Measurements from ENCODE around the gene MVB12A.
A peak's percentile ranks its signal among the peaks of the same experiment; 100 is the strongest.

MVB12A gene

DNA sequence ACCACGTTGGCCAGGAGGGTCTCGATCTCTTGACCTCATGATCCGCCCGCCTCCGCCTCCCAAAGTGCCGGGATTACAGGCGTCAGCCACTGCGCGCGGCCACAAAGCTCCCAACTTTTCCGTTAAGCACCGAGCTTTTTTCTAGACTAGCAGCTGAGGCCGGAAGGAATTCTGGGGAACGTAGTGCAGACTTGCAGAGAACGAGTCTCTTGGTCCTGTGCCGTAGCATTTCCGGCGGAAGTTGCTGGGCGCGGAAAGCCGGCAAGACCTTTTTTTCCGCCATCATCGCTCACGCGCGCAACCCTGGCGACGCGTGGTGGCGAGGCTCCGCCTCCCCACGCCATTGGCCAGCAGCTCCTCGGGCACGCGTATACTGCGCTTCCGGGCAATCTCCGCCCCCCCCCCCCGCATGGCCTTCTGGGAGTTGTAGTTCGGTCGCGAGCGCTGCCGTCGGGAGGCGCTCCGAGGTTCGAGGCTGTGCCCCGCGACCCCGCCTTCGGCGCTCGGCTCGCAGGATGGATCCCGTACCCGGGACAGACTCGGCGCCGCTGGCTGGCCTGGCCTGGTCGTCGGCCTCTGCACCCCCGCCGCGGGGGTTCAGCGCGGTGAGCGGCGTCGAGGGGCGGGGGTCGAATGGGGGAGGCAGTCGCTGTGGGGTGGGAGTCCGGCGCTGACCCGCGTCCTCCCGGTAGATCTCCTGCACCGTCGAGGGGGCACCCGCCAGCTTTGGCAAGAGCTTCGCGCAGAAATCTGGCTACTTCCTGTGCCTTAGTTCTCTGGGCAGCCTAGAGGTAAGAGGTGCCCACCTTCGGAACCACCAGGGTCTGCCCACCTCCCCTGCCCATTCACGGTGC, at the start of gene MVB12A:
Gene MVB12A, plus strand, starts transcription at position 427 of the 854 bp plus-strand sequence. Its CDS starts 89 bp downstream, at position 516.
- DNase-seq, result peak; percentile 97

DNA sequence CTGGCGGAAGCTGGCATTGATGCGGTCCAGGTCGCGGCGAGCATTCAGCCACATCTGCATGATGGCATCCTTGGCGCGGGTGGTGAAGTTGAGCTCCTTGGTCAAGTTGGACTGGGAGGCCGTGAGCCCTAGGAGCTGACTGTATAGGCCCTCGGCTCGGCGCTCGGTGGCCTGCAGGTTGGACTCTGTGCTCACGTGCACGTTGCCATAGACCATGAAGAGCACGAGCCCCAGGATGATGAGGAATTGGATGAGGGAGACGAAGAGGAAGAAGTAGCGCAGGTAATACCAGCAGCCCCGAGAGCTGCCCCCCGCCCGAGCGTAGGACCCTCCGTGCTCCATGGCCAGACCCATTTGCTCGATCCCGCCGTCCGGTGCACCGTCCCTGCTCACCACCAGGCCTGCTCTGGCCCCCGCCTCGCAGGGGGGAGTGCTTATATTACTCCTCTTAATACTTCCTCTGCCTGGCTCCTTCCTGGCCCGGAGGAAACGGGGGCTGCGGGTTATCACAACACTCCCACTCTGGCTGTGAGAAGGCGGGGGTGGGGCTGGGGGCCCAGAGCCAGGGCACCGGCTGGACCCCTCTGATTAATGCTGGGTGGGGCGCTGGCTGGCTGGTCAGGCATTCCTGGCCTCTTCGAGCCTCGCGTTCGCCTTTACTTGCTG, 42.8 kb upstream of the MVB12A start, which contains the start of gene PLVAP:
Gene PLVAP, minus strand, starts transcription at position 408 of the 666 bp plus-strand sequence. Its CDS starts 54 bp downstream, at position 354.
- no peak for DNase-seq

DNA sequence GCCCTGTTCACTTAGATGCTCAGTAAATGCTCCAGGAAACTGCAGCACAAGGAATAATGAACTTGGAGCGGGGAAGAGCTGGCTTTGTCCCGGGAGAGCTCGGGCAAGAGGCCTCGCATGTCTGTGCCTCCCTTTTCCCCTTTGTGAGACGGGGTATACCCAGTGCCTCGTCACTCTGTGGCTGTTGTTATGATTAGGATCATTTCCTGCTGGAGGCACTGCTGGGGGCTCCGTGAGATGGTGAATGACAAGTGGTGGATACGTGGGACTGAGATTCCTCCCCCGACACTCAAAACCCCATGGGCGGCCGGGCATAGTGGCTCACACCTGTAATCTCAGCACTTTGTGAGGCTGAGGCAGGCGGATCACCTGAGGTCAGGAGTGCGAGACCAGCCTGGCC, 41.6 kb upstream of the MVB12A start:
- no peak for DNase-seq

DNA sequence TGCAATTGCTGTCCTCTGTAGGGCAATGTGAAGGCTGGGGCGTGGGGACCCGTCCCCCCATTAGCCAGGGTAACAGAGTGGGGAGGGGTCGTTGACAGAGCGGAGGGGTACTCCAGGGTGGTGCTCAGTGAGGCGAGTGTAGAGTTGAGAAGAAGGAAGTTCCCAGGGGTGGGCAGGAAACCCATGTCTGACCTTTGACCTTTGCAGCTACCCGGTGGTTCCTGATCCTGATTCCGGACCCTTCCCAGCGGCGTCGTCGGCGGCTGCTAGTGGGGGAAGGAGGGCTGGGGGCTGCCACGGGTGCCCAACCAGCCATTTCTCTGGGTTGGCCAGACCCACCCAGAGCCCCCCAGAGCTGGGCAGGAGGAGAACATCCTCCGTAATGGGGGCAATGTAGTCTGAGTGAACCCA, 40.6 kb upstream of the MVB12A start:
- DNase-seq, result no peak

DNA sequence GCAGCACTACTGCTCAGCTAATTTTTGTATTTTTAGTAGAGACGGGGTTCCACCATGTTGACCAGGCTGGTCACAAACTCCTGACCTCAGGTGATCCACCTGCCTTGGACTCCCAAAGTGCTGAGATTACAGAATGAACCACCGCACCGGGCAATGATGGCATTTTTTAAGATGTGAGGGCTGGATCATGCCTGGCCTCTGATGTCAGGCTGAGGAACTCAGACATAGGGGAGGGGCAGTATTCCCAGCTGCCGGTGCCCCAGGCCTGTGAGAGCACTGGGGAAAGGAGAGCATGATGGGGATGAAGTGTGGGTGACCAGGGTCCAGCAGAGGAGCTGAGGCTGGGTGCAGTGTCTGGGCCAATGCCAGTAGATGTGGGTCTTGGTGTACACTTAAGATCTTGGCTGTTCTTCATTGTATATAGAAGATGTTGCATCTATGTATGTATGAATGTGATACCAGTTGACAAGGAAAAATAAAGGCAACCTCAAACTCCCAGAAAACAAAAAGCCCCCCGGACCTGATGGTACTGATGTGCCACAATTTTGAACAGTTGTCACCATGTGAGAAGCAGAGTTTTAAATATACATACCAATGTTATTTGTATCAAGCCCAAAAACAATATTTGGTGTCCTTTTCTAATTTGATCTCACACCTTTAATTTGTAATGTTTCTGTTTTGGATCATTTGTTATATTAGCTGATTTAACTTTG, 39.3 kb upstream of the MVB12A start:
- DNase-seq, result no peak

DNA sequence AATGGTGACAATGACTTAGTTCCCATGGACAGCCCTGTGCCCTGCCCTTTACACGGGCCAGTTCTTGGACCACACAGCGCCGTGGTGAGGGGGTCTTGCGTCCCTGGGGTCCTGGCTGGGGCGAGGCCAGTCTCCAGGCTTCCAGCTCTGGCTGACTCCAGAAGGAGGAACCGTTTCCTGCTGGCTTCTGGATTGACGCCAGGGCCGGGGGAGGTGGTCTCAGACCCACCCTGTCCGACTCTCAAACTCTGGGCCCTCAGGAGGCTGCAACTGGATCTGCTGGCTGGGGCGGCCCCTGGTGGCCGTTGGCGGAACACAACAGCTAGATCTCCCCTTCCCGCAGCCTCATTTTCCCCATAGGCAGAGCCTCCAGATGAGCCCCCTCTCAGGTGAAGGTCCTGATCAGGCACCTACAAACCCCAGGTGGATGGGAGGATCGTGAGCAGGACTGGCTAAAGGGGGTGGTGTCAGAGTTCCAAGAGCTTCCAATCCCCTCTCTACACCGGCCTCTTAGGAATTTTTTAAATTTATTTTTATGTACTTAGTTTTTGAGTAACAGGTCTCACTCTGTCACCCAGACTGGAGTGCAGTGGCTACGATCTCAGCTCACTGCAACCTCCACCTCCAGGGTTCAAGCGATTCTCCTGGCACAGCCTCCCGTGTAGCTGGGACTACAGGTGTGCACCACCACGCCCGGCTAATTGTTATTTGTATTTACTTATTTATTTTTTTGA, 33.8 kb upstream of the MVB12A start:
- DNase-seq, result peak; percentile 27

DNA sequence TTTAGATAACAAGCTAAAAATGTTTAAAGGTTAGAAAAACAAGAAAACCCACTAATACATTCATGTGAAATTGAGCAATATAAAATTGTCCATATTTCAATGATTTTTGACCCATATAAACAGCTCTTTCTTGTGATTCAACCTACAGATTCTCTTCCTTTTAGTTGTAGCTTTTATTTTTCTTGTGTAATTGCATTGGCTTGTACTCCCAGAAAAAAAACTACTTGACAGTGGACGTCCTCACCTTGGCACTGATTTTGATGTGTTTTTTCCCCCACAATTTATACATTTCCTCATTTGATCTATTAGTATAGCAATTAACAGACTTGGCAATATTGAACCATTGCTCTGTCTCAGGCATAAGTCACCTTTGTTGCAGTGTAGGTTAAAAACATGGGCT, 30.6 kb upstream of the MVB12A start:
- DNase-seq, result no peak

DNA sequence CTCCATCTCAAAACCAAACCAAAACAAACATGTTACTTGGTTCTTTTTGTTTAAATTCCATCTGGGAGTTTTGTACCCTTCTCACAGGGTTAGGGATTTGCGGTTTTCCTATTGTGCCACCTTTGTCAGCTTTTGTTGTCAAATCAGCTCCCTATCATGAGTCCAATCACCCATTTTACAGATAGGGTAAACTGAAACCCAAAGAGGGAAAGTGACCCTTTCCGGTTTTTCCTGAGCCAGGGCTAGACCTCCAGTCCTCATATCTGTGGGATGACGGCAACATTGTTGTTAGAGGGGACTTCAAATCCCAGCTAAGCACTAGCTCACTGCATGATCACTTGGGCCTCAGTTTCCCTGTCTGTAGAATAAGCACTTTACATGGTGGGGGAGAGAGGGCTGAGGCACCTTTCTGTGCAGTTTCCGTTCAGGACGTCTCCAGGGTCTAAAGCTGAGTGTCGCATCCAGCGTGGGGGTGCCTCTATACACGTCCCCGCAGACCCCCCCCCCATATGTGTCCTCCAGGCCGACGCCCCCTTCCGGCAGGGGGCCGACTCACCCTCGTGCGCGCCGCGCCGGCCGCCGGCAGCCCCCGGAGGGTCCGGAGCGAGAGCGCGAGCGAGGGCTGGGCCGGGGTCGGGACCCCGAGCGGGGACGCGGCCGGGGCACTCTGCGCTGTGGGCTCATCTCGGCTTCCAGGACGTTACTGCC, 29.7 kb upstream of the MVB12A start:
- DNase-seq, result no peak

DNA sequence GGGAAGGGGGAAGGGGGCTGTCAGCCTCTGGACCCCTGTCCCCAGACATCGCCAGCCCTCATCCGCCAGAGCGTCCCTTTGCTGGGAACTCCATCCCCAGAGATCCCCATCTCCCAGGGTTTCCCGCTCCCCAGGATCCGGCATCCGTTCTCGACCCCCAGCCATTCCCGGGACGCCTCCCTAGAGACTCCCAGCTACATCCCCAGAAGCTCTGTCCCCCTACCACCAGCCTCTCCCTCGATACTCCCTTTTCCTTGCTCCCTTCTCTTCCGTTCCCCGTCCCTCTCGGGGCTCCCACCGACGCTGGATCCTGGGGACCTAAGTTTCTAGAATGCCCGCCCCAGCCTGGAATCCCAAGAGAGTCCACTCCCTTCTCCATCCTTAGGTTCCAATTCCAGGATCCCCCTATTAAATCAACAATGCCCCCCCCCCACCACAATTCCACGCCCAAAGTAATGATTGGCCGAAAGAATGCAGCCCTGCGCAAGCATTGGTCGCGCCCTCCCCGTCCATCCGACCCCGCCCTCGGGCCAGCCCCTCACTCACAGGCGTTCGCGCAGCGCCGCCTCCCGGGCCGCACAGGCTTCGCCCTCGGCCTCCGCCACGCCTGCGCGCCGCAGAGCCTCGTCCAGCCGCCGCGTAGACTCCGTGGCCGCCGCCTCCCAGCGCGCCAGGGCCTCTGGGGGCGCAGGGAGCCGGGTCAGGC, 29.0 kb upstream of the MVB12A start:
- peak; percentile 84 for DNase-seq

DNA sequence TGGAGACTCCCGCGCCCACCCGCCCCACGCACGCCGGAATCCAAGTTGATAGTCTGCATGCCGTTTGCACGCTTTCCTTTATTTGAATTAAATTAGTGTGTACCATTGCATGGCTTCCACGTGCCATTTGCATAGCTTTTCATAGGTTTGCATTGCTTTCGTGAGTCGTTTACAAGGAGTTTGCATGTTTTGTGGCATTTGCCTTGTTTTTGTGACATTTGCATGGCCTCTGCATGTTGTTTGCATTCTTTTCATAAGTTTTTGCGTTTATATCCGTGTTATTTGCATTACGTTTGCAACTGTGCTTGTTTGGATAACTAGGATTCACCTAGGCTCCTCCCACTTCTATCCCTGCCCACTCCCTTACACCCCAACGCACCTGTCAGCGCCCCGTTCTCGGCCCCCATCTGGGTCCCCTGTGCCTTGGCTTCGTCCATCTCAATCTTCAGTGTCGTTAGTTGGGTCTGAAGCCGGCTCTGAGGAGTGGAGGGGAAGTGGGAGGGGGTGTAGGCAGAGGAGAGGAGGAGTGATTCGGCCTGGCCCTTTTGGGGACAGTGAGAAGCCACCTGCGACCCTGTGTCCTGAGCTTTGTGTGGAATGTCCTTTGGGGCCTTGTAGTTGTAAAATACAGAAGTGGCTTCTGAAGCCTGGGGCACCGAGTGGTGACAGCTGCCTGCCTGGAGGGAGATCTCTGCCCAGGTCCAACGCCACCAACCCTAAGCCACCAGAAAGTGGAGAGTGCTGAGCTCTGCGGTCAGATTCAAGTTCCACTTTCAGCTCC, 28.3 kb upstream of the MVB12A start:
- no peak for DNase-seq

DNA sequence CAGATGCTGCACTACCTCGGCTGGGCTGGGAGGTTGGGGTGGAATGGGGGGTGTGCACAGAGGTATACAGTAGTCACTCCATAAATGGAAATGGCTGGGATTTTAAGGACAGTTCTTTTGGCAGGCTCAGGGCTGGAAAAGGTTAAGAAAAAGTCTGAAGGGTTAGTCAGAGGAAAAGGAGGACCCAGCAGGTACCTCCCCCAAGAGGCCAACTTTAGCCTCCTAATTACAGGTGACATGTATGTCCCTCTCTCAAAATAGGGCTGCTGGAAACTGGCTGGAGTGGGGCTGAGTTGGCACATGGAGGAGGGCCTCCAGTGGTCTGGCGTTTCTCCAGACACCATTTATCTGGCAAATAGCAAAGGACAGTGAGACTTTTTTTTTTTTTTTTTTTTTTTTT, 26.8 kb upstream of the MVB12A start:
- DNase-seq, result no peak

DNA sequence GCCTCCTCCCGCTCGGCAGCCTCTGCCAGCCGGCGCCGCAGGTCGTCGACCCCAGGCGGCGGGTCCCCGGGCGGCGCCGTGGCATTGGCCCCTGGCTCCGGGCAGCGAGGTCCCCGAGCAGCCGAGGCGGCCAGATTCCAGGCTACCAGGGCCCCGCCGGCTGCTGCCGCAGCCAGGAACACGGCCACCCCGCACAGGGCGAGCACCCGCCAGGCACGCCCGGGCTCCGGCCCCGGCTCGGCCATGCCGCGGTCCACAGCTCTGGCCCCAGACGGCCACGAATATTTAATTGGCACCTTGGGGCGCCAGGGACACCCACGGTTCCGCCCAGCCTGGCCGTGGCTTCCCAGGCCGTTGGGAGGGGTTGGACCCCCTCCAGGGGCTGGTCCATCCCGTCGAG, 25.9 kb upstream of the MVB12A start, which contains the start of gene CCDC194:
Gene CCDC194, minus strand, starts transcription at position 283 of the 400 bp plus-strand sequence. Its CDS starts 38 bp downstream, at position 245.
- DNase-seq, result no peak

DNA sequence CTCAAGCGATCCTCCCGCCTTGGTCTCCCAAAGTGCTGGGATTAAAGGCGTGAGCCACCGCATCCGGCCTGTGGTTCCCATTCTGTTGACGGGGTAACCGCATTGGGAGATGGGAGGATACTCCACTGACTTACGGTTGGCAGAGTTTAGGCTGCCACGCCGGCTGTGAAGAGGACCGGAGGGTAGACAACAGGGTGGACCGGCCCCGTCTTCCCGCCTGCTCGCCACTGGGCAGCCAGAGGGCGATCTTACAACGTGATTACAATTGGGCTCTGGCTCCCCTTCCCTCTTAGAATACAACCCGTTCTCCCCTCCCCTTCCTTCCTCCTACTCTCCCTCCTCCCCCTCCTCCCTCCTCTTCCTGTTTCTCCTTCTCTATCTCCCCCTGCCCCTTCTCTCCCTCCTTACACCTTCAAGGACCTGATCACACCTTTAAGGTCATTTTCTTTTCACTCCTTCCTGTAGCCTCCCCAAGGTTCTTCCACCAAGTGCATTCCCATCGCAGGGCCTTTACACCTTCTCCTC, 24.9 kb upstream of the MVB12A start:
- DNase-seq, result no peak

DNA sequence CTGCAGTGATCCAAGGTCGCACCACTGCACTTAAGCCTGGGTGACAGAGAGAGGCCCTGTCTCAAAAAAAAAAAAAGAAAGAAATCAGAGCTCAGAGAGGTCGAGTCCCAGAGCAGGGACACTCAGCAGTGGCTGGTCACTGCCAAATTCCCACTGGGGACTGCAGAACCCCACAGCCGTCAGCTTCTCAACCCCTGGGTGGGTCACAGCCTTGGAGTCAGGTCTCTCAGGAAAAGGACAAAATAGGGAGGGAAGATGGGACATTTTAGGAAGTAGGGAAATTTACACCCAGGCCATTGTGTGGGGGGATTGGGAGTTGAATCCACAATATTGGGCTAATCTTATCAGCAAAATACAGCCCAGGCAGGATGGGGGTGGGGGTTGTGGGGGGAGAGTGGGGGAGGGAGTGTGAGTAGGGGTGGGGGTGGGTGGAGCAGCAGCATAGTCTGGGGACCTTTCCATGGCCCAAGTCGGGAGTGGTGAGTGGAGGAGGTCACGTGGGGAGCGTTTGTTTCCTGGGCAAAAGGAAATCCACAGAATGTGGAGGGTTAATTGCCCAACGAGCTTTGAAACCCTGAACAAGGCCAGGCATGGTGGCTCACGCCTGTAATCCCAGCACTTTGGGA, 20.8 kb upstream of the MVB12A start:
- DNase-seq, result no peak

DNA sequence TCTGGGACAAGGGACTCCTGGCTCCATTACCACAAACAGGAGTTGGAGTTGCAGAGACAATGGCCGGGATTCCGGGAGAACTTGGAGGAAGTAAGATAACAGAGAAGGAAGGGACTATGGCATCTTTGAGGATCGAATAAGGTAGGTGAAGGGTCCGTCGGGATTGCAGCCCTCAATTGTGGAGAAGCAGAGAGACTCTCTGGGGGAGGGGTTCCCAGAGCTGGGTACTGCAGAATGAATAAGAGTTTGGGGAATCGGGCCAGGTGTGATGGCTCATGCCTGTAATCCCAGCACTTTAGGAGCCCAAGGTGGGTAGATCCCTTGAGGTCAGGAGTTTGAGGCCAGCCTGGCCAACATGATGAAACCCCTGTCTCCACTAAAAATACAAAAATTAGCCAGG, 18.2 kb upstream of the MVB12A start:
- no peak for DNase-seq

DNA sequence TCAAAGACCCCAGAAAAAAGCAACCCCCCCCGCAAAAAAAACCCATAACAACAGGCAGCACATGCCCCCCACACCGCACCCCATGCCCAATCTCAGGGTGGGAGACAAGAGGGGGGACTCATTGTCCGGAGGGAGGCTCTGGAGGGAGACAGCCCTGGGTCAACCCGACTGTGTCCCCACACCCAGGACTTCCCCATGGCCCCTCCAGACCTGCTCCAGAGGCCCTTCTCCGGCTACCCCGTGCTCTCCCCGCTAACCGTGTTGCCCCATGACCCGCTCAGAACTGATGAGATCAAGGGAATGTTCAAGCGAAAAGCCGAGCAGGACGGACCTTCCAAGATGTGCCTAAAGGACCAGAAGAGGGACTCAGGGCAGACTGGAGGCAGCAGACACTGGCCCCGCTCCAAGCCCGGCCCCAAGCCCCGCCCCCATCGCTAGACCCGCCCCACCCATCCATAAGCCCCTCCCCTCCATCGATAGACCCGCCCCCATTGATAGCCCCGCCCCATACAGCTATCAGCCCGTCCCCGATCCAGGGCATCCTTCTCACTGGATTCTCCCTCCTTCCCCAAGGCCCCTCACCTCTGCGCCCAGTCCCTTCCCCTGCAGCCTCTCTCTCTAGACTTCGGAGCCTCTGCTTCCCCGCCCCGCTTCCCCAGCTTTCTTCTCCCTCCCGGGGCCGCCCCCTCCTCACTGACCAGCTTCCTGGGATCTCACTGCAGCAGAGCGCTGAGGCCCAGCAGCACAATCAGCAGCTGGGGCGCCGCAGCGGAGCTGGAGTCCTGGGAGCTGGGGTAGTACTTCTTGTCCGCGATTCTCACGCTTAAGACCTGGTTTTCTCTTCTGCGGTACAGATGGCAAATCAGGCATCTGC, 16.6 kb upstream of the MVB12A start:
- DNase-seq, result no peak

DNA sequence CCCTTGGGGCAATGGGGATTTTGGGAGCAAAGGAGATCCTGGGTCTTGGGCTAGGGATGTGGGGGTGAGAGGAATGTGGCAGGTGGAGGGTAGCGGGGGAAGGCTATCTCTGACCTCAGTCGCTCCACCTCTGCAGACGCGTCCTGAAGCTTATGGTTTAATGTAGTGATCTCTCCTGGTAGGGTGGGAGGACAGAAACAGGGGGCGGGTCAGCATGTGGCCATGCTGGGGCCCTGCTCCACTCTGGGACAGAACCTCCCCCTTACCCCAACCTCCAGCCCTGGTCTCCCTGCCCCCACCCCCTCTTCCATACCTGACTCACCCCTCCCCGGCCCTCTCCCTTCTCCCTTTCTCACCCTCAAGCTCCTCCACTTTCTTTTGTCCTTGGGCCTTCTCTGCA, 15.8 kb upstream of the MVB12A start:
- no peak for DNase-seq

DNA sequence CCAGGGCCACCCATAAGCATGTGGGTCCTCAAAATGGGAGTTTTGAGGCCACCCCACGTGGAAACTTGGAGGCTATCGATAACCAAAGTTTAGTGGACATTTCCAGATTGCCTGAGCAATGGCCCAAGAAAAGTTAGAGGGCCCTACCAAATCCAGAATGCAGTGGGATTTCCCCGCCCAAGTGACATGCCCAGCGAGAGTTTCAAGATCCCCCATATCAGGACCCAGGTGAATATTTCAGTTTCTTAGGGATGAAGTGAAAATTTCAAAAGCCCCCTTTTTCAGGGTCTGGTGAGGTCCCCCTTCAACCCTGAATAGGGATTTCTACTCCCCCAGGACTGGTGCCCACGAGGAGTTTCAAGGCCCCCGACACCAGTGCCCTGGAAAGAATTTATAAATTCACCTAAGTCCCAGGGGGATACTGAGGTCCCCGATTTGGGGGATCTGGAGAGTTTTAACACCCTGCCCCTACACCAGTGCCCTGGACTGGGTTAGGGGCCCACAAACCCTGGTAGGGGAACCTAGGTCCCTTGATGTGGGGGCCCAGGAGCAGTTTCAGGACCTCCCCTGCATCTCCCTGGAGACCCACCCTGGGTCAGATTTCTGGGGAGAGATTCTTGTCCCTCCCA, 15.1 kb upstream of the MVB12A start:
- no peak for DNase-seq
